ENCODE data around the gene GGA1. TPM values are rescaled to one million over a fixed set of nuclear protein-coding genes. Genes with fewer than 3 reads are reported as not detected.

Gene GGA1
- total RNA-seq, 6 donors from 2014 or later, result 52.4 to 226 (median 68.3) TPM

DNA sequence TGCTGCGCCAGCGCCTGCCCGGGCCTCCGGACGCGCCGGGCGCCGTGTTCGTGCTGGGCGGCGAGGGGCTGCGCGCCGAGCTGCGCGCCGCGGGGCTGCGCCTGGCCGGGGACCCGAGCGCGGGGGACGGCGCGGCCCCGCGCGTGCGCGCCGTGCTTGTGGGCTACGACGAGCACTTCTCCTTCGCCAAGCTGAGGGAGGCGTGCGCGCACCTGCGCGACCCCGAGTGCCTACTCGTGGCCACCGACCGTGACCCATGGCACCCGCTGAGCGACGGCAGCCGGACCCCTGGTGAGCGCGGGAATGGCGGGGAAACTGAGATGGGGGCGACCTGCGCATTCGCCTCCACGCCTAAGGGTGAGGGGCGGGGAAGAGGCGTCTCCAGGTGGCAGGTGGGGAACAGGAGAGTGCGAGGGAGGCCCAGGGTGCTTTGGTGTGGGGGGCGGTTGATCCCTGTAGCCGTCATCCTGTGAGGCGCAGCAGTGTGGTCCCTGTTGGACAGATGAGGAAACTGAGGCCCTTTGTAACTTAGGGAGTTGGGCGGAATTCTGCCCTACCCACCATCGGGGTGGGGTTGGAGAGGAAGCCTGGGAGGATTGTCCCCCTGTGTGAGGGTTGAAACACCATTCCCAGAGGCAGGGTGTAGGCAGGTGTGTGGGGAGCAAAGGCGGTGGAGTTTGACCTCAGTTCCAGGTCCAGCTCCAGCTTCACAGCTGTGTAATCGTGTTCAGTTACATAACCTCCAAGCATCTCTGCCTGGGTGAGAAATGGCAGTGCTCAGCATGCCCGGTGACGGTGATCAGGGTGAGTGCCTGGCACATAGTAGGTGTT is 50.6 kb downstream of the GGA1 start:
- TF ChIP-seq, protein P1, sequence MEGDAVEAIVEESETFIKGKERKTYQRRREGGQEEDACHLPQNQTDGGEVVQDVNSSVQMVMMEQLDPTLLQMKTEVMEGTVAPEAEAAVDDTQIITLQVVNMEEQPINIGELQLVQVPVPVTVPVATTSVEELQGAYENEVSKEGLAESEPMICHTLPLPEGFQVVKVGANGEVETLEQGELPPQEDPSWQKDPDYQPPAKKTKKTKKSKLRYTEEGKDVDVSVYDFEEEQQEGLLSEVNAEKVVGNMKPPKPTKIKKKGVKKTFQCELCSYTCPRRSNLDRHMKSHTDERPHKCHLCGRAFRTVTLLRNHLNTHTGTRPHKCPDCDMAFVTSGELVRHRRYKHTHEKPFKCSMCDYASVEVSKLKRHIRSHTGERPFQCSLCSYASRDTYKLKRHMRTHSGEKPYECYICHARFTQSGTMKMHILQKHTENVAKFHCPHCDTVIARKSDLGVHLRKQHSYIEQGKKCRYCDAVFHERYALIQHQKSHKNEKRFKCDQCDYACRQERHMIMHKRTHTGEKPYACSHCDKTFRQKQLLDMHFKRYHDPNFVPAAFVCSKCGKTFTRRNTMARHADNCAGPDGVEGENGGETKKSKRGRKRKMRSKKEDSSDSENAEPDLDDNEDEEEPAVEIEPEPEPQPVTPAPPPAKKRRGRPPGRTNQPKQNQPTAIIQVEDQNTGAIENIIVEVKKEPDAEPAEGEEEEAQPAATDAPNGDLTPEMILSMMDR (IDR thresholded peaks at IDR 0.05), result no peak
- no peak for TF ChIP-seq POLR2AphosphoS5 (IDR thresholded peaks at IDR 0.05)
- TF ChIP-seq POLR2A (IDR thresholded peaks at IDR 0.05), result no peak
- TF ChIP-seq EP300 (IDR thresholded peaks at IDR 0.05), result no peak
- no peaks in the 10 kb centered on the region for H3K27me3 ChIP-seq
- DNase-seq (peak in 1 of 2 donors; percentile 92), ATAC-seq (ENCODE audit: low FRiP score in 2 of 2) (no peak)
- no peaks in the 10 kb centered on the region for H3K9me3 ChIP-seq
- peak overlapping the region in 1 of 4 donors; percentile 79 for H3K27ac ChIP-seq
- peaks cover 30 to 44% (median 33%) of the 10 kb centered on the region in 4 donors for H3K4me1 ChIP-seq
- WGBS, 2 donors, result 6 to 23% methylated on average over 11 to 35 of the region's 68 CpGs
- H3K36me3 ChIP-seq, result no peaks in the 10 kb centered on the region
- H3K4me3 ChIP-seq, result peak overlapping the region; percentile 41 to 93 (median 78)

DNA sequence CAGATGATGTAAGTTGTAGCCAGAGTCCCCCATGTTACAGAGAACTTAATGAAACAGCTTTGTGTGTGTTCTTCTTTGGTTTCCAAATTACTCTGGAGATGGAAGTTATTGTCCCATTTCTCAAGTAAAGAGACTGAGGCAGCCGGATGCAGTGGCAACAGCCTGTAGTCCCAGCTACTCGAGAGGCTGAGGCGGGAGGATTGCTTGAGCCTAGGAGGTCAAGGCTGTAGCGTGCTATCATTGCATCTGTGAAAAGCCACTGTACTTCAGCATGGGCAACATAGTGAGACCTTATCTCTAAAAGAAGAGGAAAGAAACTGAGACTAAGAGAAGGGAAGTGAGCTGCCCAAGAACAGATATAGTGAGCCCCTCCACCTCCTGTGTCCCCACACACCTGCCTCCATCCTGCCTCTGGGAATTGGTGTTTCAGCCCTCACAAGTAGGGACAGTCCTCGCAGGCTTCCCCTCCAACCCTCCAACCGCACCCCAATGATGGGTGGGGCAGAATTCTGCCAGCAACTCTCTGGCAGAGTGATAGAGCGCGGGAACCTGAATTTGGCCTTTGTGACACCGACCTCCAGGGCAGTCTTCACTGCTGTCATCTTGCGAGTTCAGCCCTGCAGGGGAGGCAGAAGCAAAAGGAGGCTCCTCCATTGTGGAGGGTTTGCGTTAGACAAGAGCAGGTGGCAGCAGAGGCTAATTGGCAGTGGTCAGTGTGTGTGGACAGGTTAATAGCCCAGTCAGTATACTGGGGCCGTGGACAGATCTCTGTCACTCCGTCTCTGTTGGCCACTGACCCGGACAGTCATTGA is 51.5 kb downstream of the GGA1 start:
- ATAC-seq (ENCODE audit: low FRiP score in 2 of 2) (no peak), DNase-seq (no peak)
- Histone ChIP-seq H3K27me3 (no peaks in the 10 kb centered on the region), H3K9me3 (no peaks in the 10 kb centered on the region), H3K4me3 (peak overlapping the region in 2 of 4 donors; percentile 74 to 83), H3K27ac (peak overlapping the region in 1 of 4 donors; percentile 61), H3K4me1 (peaks cover 30 to 44% (median 33%) of the 10 kb centered on the region in 4 donors), H3K36me3 (no peaks in the 10 kb centered on the region)
- TF ChIP-seq POLR2A (IDR thresholded peaks at IDR 0.05) (no peak), POLR2AphosphoS5 (IDR thresholded peaks at IDR 0.05) (no peak)
- TF ChIP-seq, protein P1 (IDR thresholded peaks at IDR 0.05), result no peak
- 83 to 84% methylated on average over 14 of the region's 14 CpGs for WGBS, 2 donors

DNA sequence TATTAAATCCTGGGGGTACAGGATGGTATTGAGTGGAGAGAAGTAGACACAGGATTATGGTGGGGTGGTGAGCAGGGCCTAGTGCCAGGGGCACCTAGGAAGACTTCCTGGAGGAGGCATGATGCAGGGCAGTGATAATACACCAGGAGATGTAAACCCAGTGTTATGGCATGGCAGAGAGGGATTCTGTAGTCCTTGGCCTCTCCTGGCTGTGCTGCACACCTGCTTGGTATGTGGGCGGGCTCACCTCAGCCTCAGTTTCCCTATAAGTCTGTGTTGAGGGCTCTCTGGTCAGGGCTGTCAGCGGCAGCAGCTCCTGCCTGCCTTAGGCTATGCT is 52.0 kb downstream of the GGA1 start:
- DNase-seq, result no peak
- Histone ChIP-seq H3K4me1 (peaks cover 30 to 44% (median 33%) of the 10 kb centered on the region in 4 donors), H3K36me3 (peaks cover 0 to 5% (median 1%) of the 10 kb centered on the region in 4 donors), H3K9me3 (no peaks in the 10 kb centered on the region), H3K4me3 (no peak overlapping the region), H3K27me3 (no peaks in the 10 kb centered on the region), H3K27ac (peak overlapping the region in 2 of 4 donors; percentile 4 to 61)
- TF ChIP-seq POLR2A (IDR thresholded peaks at IDR 0.05) (no peak), POLR2AphosphoS5 (IDR thresholded peaks at IDR 0.05) (no peak), EP300 (IDR thresholded peaks at IDR 0.05) (no peak)
- TF ChIP-seq, protein P1 (IDR thresholded peaks at IDR 0.05), result no peak
- whole genome bisulfite sequencing, 2 donors, result 83% methylated on average over 2 of the region's 2 CpGs; no CpG with 5 or more reads in 1 of the 2 donors
- no peak for ATAC-seq (ENCODE audit: low FRiP score in 2 of 2)

DNA sequence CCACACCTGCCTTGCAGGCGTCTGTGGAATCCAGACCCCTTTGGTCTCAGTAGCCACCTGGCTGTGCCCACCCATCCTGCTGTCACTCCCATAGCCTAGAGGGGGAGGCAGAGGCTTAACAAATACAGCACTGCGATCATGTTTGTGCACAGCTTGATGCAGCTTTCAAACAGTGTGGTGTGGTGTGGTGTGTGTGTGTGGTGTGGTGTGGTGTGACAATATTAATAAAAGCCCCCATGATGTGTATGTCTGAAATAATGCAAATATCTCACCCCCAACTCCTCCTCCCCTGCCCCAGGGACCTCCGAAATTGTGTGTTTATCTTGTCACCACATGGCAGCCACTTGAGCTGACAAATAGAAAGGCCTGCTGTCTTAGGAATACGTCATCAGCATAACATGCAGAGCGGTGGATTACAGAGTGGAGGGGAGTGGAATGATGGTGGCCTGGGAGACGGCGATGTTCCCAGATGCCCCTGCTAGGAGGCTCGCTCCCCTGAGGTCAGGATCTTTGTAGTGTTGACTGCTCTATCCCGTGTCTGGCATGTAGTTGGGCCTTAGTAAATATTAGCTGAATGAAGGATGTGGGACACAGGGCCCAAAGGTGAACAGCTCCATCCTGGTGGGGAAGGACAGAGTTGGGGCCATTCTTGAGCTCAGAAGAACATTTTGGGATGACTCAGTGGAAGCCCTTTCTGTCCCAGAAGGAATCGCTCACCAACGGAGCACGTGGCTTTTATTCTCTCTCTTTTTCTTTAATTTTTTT is 52.7 kb downstream of the GGA1 start:
- 63 to 65% methylated on average over 11 to 12 of the region's 12 CpGs for WGBS, 2 donors
- no peak overlapping the region for H3K4me3 ChIP-seq
- H3K9me3 ChIP-seq, result no peaks in the 10 kb centered on the region
- H3K27ac ChIP-seq, result peak overlapping the region in 3 of 4 donors; percentile 48 to 68 (median 61)
- ATAC-seq (ENCODE audit: low FRiP score in 2 of 2) (peak in 1 of 2 donors; percentile 16), DNase-seq (no peak)
- TF ChIP-seq, protein P1 (IDR thresholded peaks at IDR 0.05), result peak in 5 of 6 experiments; percentile 28 to 49 (median 35)
- TF ChIP-seq POLR2AphosphoS5 (IDR thresholded peaks at IDR 0.05), result no peak
- H3K36me3 ChIP-seq, result peaks cover 0 to 10% (median 3%) of the 10 kb centered on the region in 4 donors
- H3K4me1 ChIP-seq, result peaks cover 30 to 44% (median 33%) of the 10 kb centered on the region in 4 donors
- H3K27me3 ChIP-seq, result no peaks in the 10 kb centered on the region

All from upper lobe of left lung (tissue), 6 donors.